Glomerular endothelial cell (primary cell): ENCODE results near the gene IL4R. TPM values are rescaled to one million over a fixed set of nuclear protein-coding genes. Genes with fewer than 3 reads are reported as not detected.
"Not testable (repeated sequence)": the region's sequence is repeated elsewhere in the genome, so short reads cannot be mapped to it uniquely, and the experiment has no call there.

ENCODE experiments used
- DNase-seq: peaks from one replicate; pipeline ENCODE4 v3.0.0-alpha.2; 2011; ENCODE audit warnings: low read depth, low spot score; ENCODE audit errors: extremely low read depth
- total RNA-seq: library from RNA; depleted of rRNA; stranded (reverse); fragments of >200 nt; gene quantifications from 2 replicates; pipeline ENCODE4 v1.2.3, GENCODE V29; 2015

The IL4R gene
- total RNA-seq, 1 donor from 2014 or later, result 165 TPM

DNA sequence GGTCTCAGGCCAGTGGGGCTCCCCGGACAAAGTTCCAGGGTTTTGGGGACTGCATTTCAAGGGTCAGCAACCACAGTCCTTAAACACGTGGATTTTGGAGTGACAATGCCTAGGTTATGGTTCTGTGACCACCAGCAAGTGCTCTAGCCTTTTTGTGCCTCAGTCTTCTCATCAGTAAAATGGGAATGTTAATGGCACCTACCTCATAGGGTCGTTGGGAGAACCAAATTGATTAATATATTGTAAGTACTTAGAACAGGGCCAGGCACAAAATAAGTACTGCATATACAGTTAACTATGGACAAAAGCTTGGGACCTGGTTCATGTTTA lies 13.8 kb downstream of the IL4R start:
- no peak for DNase-seq

DNA sequence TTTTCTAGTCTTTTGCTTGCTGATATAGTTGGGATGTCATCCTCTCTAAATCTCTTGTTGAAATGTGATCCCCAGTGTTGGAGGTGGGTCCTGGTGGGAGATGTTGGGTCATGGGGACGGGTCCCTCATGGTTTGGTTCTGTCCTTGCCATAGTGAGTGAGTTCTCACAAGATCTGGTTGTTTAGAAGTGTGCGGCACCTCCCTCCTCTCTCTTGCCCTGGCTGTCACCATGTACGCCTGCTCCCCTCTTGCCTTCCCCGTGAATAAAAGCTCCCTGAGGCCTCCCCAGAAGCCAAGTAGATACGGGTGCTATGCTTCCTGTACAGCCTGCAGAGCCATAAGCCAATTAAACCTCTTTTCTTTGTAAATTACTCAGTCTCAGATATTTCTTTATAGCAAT lies 15.2 kb downstream of the IL4R start:
- no peak for DNase-seq

DNA sequence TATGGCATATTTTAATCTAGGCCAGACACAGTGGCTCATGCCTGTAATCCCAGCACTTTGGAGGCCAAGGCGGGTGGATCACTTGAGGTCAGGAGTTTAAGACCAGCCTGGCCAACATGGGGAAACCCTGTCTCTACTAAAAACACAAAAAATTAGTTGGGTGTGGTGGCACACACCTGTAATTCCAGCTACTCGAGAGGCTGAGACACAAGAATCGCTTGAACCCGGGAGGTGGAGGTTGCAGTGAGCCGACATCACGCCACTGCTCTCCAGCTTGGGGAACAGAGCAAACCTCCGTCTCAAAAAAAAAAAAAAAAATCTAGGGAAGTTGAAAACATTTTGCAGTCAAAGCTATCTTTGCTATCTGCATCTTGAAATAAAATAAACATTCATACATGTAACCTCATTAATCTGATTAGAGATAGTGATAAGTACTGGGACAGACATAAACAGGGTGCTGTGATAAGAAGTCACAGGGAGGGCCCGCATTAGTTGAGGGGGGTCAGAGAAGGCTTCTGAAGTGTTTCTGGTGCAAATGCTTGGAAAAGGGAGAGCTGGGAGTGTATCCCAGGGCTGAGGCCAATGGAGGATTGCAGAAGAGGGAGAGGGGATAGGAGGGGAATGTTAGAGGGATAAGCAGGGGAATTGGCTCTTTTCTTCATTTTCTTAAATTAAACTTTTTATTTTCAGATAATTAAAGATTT lies 15.8 kb downstream of the IL4R start:
- DNase-seq, result not testable (repeated sequence)

DNA sequence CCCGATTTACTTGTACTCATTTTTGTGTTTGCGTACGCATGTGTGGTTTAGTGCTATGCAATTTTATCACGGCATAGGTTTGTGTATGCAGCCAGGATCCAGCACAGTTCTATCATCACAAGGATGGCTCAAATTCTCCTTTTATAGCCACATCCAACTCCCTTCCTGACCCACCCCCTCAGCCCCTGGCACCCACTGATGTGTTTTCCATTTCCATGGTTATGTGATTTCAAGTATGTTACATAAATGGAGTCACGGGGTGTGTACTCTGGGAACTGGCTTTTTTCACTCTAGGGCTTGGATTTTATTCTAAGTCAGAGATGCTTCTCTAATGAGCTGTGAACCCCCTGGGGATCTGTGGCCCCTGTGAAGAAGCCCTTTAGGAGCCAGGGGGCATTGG lies 16.8 kb downstream of the IL4R start:
- DNase-seq, result no peak

DNA sequence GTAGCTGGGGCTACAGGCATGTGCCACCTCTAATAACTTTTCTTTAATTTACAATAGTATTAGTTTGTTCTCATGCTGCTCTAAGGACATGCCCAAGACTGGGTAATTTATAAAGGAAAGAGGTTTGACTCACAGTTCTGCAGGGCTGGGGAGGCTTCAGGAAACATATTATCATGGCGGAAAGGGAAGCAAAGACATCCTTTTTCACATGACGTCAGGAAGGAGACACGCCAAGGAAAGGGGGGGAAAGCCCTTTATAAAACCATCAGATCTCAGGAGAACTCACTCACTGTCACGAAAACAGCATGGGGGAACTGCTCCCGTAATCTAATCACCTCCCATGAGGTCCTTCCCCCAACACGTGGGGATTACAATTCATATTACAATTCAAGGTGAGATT lies 18.3 kb downstream of the IL4R start:
- peak; percentile 94 for DNase-seq

DNA sequence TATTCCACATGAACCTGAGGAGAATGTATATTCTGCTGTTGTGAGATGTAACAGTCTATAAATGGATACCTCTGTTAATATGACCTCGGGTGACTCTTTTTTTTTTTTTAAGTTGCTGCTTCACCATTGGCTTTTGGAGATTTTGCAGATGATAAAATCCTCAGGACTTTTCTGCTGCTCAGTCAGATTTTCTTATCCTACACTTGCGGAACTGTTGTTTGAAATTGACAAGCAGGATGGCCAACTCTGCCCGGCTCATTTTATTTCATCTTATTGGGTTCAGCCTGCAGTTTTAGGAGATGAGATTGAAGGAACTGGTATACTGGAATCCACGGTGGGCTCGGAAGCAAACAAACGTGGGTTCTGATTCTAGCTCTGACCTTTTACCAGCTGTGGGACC lies 19.3 kb downstream of the IL4R start:
- DNase-seq, result no peak

DNA sequence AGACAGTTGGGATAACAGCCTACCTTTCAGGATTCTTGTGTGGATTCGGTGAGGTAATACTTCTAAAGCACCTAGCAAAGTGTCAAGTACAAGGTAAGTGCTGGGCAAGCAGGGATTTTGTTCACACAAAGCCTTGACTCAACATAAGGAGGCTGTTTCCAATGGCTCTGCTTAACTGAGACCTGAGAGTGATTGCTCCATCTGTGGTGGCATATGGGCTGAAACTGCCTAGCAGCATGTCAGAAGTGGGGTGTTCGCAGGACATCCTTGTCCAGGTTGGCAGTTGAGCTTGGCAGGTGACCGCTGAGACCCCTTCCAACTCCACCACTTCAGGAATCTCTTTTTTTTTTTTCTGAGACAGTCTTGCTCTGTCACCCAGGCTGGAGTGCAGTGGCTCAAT lies 19.8 kb downstream of the IL4R start:
- DNase-seq, result no peak

DNA sequence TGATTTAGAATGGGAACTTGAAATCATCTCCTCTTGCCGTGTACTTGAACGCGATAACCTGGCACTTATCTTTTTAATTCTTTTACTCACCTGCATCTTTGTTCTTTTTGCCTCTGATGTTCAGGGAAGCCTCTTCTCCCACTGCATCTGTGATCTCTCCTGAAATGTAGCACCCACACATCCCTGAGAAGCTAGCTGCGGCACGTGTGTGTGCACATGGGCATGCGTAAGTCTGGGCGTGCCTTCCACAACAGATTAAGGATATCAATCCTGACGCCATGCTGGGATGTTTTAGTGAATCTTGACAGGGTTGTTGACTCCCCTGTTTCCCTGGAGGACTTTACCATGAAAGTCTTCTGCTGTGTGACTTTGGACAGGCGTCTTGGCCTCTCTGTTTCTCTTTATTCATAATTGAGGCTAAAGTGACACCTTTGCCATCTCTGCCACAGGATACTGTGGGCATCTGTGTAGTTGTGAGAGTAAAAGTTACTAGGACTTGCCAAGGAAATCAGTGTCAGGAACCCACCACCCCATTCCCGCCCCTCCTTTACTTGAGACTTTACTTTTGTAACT lies 20.5 kb downstream of the IL4R start:
- no peak for DNase-seq

DNA sequence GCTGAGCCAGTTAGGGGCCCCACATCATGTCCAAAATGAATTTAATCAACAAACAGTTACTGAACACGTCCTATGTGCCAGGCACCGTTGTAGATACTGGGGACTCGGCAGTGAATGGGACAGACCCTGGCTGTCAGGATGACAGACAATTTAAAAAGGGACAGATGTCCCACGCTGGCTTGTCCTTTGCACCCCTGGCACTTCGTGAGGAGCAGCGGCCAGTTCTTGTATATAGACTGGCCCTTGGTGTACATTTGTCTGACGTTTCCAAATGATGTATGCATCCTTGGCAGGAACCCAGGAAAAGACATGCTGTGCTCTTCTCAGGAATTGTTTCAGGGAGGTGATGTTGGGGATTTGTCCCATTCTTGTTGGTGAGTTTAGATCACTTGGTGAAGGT lies 21.1 kb downstream of the IL4R start:
- DNase-seq, result no peak

DNA sequence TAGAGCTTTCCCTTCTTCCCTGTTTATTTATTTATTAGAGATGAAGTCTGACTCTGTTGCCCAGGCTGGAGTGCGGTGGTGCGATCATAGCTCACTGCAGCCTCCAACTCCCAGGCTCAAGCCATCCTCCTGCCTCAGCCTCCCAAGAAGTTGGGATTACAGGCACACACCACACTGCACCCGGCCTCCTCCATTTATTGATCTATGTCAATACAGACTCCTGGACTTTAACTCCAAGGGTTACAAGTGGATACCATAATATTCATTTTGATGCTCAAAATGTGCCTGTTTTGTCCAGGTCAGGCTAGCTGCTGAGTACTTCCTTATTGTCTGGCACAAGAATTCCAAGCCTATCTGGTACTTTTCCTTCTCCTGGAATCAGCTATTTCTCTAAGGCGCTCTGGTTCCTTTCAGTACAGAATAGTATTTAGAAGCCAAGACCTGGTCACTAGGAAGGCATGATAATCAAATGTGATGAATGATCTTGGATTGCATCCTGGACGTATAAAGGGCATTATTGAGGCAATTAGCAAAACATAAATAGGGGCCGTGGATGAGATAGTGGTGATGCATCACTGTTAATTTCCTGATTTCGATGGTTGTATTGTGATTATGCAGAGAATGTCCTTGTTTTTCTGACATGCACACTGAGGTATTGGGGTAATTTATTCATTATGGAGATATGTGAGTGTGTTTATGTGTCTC lies 21.7 kb downstream of the IL4R start:
- DNase-seq, result no peak

DNA sequence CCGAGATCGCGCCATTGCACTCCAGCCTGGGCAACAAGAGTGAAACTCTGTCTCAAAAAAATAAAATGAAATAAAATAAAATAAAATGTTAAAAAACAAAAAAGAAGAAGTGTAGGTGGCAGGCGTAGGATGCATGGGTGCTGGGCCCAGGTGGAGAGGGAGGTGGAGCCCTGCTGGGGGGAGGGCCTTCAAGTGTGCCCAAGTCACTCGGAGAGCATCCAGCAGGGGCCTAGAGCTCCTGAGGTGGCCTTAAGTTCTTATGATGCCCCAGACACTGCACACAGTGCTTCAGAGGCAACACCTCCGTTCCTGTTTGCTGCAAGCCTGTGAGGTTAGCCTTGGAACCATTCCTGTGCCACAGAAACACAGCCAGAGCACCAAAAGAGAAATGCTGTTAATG lies 23.2 kb downstream of the IL4R start:
- DNase-seq, result no peak

DNA sequence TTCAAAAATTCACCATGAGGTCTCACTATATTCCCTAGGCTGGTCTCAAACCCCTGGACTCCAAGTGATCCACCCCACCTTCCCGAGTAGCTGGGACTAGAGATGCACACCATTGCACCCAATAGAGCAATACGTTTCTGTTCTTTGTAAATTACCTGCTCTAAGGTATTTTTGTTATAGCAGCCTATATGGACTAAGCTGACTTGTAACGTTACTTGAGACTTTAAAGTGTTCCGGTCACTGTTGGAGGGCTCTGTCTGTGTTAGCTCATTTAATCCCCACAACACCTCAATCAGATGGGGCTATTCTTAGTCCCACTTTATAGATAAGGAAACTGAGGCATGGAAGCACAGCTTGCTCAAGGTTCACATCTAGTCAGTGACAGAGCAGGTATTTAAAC lies 25.4 kb downstream of the IL4R start:
- no peak for DNase-seq

DNA sequence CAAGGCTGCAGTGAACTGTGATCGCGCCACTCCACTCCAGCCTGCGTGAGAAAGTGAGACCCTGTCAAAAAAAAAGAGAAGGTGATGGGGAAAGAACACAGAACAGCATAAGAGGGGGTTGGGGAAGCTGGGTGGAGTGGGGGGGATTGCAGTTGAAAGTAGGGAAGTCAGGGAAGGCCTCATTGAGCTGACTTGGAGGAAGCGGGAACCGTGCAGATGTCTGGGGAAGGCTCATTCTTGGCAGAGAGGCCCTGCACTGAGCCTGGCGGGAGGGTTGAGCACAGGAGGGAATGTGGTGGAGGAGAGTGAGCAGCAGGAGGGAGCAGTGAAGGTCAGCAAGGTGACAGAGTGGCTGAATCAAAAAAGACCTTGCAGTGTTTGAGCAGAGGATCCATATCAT lies 26.9 kb downstream of the IL4R start:
- DNase-seq, result no peak

DNA sequence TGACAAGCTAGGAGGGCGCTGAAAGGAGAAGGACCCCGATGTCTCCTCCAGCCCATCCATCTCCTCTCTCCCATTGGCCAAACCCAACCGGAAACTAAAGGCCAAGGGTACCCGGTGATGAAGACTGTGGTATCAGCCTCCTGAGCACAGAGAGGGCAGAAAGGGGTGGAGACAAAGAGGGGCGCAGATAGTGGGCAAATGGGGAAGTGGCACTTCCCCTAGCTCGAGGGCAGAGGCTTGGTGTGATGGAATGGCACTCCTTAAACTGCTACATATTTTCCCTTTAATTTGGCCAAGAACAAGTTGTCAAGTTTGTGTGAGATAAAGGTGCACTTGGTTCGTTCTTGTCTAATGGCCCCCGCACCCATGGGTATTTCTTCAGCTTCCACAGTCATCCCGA lies 27.8 kb downstream of the IL4R start:
- DNase-seq, result no peak

DNA sequence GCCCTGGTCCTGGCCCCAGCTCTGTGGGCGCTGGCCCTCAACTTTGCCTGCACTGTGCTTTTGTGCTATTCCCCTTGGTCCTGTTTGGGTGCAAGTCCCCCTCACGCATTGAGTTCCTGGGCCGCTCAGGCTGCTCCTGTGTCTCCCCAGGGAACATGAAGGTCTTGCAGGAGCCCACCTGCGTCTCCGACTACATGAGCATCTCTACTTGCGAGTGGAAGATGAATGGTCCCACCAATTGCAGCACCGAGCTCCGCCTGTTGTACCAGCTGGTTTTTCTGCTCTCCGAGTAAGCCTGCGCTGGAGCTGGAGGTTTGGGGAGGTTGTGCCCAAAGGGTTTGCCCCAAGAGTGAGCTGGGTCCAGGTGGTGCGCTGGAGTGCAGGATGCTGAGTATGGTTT lies 28.2 kb downstream of the IL4R start:
- DNase-seq, result no peak

DNA sequence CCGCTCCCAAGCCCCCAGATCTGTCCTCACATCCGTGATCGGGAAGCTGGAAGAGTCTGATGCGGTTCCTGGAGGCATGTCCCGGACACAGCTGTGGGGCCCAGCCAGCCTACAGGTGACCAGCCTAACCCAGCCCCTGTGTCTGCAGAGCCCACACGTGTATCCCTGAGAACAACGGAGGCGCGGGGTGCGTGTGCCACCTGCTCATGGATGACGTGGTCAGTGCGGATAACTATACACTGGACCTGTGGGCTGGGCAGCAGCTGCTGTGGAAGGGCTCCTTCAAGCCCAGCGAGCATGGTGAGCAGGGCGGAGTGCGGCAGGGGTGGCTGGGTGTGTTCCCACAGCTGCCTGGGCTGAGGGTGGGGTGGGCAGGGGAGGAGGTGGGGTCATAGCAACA lies 30.9 kb downstream of the IL4R start:
- no peak for DNase-seq

DNA sequence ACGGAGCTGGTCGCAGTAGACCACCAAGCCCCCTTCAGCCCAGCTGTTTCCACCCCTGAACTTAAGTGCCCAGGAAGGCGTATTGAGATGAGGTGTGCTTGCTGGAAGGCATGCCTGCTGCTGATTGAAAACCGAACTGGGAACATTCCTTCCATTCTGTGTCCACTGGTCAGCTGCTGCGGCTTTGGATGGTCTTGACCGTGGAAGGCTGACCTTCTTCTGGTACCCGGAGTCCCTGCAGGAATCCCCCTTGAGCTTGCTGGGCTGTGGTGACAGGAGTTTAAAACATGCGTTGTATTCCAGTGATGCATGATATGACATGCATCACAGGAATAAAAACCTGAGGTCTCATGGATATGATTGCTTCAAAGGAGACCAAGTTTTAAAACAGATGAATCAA lies 31.4 kb downstream of the IL4R start:
- no peak for DNase-seq

DNA sequence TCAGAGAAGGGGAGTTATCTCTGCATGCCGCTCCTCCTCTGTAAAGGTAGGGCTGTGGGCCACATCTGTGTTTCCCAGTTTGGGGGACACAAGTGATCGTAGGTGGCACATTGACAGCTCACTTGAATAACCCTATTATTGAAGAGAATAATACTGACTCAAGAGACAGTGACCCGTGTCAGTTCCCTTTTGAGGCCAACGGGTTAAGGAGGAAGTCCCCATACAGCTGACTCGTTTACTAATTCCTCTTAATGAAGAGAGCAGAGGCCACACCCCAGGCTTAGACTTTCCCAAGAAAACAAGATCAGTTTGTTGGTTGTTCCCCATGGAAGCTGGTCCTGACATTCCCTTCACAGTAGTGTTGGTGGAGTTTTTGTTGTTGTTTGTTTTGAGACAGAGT lies 33.0 kb downstream of the IL4R start:
- no peak for DNase-seq

DNA sequence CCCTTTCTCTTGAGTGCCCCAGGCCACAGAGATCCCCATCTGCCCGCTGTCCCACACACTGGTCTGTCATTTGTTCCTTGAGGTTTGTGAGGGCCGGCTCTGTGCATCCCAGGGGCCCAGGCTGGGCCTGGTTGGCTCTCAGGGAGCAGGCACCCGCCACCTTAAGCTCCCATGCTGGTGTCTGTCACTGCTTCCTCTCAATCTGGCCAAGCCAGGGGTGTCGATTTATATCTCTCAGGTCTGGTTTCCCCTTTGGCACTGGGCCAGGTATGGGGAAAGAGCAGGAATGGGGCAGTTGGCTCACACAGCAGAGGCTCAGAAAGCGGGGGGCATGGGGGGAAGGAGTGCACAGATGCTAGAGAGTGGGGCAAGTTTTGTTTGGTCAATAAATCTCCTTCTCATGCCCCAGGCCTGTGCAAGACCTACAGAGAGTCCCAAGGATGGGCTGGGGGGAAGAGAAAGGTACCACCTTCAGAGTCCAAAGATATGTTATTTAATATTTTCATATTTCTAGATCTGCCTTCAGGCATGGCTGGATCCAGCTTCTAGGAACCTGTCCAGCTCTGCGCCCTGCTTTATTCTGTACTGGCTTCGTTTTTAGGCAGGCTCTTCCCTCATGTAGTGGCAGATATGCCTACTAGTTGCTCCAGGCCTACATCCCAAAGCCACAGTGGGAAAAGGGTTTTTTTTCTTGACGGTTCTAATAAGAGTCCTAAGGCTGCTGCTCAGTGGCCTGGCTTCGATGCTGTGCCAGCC lies 34.3 kb downstream of the IL4R start:
- no peak for DNase-seq

DNA sequence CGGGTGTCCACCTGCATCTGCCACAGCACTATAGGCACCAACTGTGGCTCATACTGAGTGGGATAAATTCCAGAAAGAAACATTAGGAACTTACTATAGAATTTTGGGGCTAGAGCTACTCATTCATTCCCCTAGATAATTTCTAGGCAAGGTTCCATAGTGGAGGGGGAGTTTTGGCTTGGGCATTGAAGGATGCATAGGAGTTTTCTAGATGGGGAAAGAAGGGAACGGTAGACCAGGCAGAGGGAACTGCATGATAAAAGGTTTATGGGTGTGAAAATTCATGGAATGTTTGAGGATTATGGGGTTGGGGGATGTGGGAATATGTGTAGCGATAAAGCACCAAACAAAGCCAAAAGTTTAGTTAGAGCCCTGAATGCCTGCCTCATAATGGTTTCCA lies 35.5 kb downstream of the IL4R start:
- DNase-seq, result no peak

DNA sequence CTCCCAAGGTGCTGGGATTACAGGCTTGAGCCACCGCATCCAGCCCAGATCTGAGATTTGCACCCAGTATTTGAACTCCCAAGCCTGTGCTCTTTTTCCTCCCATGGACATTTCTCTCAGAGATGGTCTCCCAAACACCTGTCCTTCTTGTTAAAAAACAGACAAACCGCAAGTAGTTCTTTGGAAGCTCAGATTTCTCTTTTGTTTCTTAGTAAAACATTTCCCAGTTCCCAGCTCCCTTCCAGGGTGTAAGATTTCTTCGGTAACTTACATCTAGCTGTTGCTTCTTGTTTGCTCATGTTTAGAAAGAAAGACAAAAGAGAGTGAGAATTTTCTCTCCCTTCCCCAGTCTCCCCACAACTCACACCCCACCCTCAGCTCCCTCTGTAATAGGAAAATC lies 36.2 kb downstream of the IL4R start:
- DNase-seq, result no peak

DNA sequence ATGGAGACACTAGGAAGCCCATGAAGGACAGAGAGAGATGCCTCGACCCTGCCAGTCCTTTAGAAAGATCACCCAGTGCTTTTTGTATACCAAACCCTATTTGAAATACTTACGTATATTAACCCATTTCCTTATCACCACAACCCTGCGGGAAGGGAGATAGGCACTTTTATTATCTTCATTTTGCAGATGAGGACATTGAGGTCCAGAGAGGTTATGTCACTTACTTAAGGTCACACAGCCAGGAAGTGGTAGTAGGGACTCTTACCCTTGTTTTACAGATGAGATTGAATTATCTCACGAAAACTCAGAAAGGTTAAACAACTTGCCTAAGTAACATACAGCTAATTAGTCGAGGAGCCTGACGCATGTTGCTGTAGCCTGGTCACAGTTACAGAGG lies 38.2 kb downstream of the IL4R start:
- no peak for DNase-seq
